HepG2 (cell line): ENCODE data around the gene MRPL43. TPM values are rescaled to one million over a fixed set of nuclear protein-coding genes. Genes with fewer than 3 reads are reported as not detected.

Source experiments
- EZH2 ChIP-seq: conservative IDR thresholded peaks from 2 replicates; pipeline ENCODE4 v1.6.1; 2012; ENCODE audit warnings: mild to moderate bottlenecking, low read depth, low read length, moderate library complexity
- HINFP ChIP-seq: sonication (generic); formaldehyde crosslinking; IDR thresholded peaks from 2 replicates; pipeline ENCODE4 v1.4.0; 2020; ENCODE audit warnings: low read depth, mild to moderate bottlenecking, missing genetic modification reagents
- HIVEP1 ChIP-seq: sonication (generic); formaldehyde crosslinking; IDR thresholded peaks from 2 replicates; pipeline ENCODE4 v1.4.0; 2020; ENCODE audit warnings: mild to moderate bottlenecking, missing genetic modification reagents
- HMGXB3 ChIP-seq: sonication (generic); formaldehyde crosslinking; IDR thresholded peaks from 2 replicates; pipeline ENCODE4 v1.4.0; 2020; ENCODE audit warnings: missing genetic modification reagents, borderline replicate concordance
- LCORL ChIP-seq, 2 experiments: fragments of 450-650 bp in 1 of 2; sonication (generic) in 1 of 2; formaldehyde crosslinking in 1 of 2; IDR thresholded peaks; 2 replicates each; pipeline versions ENCODE4 v1.5.0 to v1.6.1; 2017 to 2020; ENCODE audit warnings: antibody characterized with exemption in 1 of 2, missing genetic modification reagents in 1 of 2
- MED13 ChIP-seq: sonication (generic); formaldehyde crosslinking; IDR thresholded peaks from 2 replicates; pipeline ENCODE4 v1.5.0; 2020; ENCODE audit warnings: missing genetic modification reagents
- MTA3 ChIP-seq: sonication (generic); formaldehyde crosslinking; IDR thresholded peaks from 2 replicates; pipeline ENCODE4 v1.4.0; 2020; ENCODE audit warnings: missing genetic modification reagents
- MXD4 ChIP-seq: IDR thresholded peaks from 2 replicates; pipeline ENCODE4 v1.6.1; 2016; ENCODE audit warnings: mild to moderate bottlenecking, missing biosample characterization, missing genetic modification reagents
- NBN ChIP-seq: fragments of 450-650 bp; conservative IDR thresholded peaks from 2 replicates; pipeline ENCODE4 v1.6.1; 2017
- PBX2 ChIP-seq: IDR thresholded peaks from 2 replicates; pipeline ENCODE4 v1.6.1; 2016; ENCODE audit warnings: control low read depth
- PLRG1 ChIP-seq: fragments of 450-650 bp; conservative IDR thresholded peaks from 2 replicates; pipeline ENCODE4 v1.6.1; 2016
- SUZ12 ChIP-seq: fragments of 150-350 bp; IDR thresholded peaks from 2 replicates; pipeline ENCODE4 v1.6.1; 2014; ENCODE audit warnings: low read depth, low read length
- ZFP1 ChIP-seq: IDR thresholded peaks from 2 replicates; pipeline ENCODE4 v1.6.1; 2016
- ZNF235 ChIP-seq: sonication (generic); formaldehyde crosslinking; IDR thresholded peaks from 2 replicates; pipeline ENCODE4 v1.8.1; 2023; ENCODE audit warnings: mild to moderate bottlenecking, missing genetic modification reagents, borderline replicate concordance
- ZNF33A ChIP-seq: sonication (generic); formaldehyde crosslinking; IDR thresholded peaks from 2 replicates; pipeline ENCODE4 v1.5.1; 2020; ENCODE audit warnings: missing genetic modification reagents, mild to moderate bottlenecking, moderate library complexity, borderline replicate concordance
- ZNF556 ChIP-seq: sonication (generic); formaldehyde crosslinking; IDR thresholded peaks from 2 replicates; pipeline ENCODE4 v1.4.0; 2020; ENCODE audit warnings: mild to moderate bottlenecking, missing genetic modification reagents, borderline replicate concordance
- ZSCAN29 ChIP-seq: sonication (generic); formaldehyde crosslinking; conservative IDR thresholded peaks from 2 replicates; pipeline ENCODE4 v1.4.0; 2020; ENCODE audit warnings: mild to moderate bottlenecking, missing genetic modification reagents
- polyA plus RNA-seq, 8 experiments: library from polyadenylated mRNA; depleted of rRNA in 3 of 8; stranded (reverse) in 7 of 8; unstranded in 1 of 8; fragments of >200 nt; fragmentation: Illumina TruSeq in 4 of 8; extraction: Trizol in 4 of 8; gene quantifications; 2 replicates each; pipeline versions ENCODE4 v1.2.1 to v1.2.3, GENCODE V29; 2011 to 2016; ENCODE audit warnings: low read depth in 4 of 8, missing spikeins in 1 of 8, mixed read lengths in 1 of 8; ENCODE audit not compliant: insufficient read depth in 1 of 8
- total RNA-seq, 5 experiments: library from RNA; depleted of rRNA; stranded (reverse); fragments of >200 nt; fragmentation: Illumina TruSeq; extraction: Trizol; gene quantifications; 2 replicates each; pipeline ENCODE4 v1.2.3, GENCODE V29; 2016; ENCODE audit warnings: low read depth in 1 of 5
- TF ChIP-seq, protein P1 (sequence below): sonication (generic); formaldehyde crosslinking; IDR thresholded peaks from 2 replicates; pipeline ENCODE4 v1.4.0; 2020; ENCODE audit warnings: missing genetic modification reagents, low read depth, mild to moderate bottlenecking, borderline replicate concordance
- TF ChIP-seq, protein P2 (sequence below): sonication (generic); formaldehyde crosslinking; IDR thresholded peaks from 2 replicates; pipeline ENCODE4 v1.5.0; 2020; ENCODE audit warnings: mild to moderate bottlenecking, missing genetic modification reagents

MRPL43 gene
- total and polyA plus RNA-seq, 2 of the 13 experiments (the other 11 are each of a cell fraction or from before 2014, with no cell fraction given) = 71.0 to 73.7 TPM

- TF ChIP-seq HINFP (CRISPR knock-in tag) = 0 out of 2 replicates have a peak, but pooled peaks have one; percentile 41
- TF ChIP-seq MXD4 = peak; percentile 95; the same call in 1 of the 2 replicates
- no peak for TF ChIP-seq MTA3 (CRISPR knock-in tag)
- TF ChIP-seq HMGXB3 = peak; percentile 36; the same call in 1 of the 2 replicates
- no peak for TF ChIP-seq ZNF33A
- TF ChIP-seq MED13 (CRISPR knock-in tag) = peak; percentile 46; the same call in 1 of the 2 replicates
- no peak for TF ChIP-seq SUZ12
- no peak for TF ChIP-seq EZH2
- TF ChIP-seq PBX2 = no peak
- TF ChIP-seq, protein P1, sequence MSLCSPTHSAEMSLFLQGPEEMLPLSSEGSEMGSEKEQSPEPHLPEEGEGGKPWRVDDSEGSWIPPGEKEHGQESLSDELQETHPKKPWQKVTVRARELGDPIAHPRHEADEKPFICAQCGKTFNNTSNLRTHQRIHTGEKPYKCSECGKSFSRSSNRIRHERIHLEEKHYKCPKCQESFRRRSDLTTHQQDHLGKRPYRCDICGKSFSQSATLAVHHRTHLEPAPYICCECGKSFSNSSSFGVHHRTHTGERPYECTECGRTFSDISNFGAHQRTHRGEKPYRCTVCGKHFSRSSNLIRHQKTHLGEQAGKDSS = no peak
- no peak; the same call in 1 of the 2 replicates for TF ChIP-seq HIVEP1 (CRISPR knock-in tag)
- TF ChIP-seq PLRG1 = no peak
- TF ChIP-seq ZFP1 = no peak
- no peak for TF ChIP-seq ZSCAN29 (CRISPR knock-in tag)
- TF ChIP-seq ZNF235 (CRISPR knock-in tag) = peak; percentile 51; the same call in 1 of the 2 replicates
- TF ChIP-seq LCORL (IDR thresholded peaks at IDR 0.05) = no peak
- 0 out of 2 replicates have a peak, but pooled peaks have one; percentile 18 for TF ChIP-seq LCORL (CRISPR knock-in tag; IDR thresholded peaks at IDR 0.05)
- TF ChIP-seq ZNF556 (CRISPR knock-in tag) = no peak
- no peak for TF ChIP-seq NBN
- TF ChIP-seq, protein P2, sequence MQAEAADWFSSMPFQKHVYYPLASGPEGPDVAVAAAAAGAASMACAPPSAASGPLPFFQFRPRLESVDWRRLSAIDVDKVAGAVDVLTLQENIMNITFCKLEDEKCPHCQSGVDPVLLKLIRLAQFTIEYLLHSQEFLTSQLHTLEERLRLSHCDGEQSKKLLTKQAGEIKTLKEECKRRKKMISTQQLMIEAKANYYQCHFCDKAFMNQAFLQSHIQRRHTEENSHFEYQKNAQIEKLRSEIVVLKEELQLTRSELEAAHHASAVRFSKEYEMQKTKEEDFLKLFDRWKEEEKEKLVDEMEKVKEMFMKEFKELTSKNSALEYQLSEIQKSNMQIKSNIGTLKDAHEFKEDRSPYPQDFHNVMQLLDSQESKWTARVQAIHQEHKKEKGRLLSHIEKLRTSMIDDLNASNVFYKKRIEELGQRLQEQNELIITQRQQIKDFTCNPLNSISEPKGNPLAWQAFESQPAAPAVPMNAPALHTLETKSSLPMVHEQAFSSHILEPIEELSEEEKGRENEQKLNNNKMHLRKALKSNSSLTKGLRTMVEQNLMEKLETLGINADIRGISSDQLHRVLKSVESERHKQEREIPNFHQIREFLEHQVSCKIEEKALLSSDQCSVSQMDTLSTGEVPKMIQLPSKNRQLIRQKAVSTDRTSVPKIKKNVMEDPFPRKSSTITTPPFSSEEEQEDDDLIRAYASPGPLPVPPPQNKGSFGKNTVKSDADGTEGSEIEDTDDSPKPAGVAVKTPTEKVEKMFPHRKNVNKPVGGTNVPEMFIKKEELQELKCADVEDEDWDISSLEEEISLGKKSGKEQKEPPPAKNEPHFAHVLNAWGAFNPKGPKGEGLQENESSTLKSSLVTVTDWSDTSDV (CRISPR knock-in tag) = no peak
These were observed at the start of gene MRPL43, which contains the start of gene TWNK (continued) for GRCh38 chr10:100986952-100987684.
